ENCODE results near the gene TRIM17.

TRIM17 gene

DNA sequence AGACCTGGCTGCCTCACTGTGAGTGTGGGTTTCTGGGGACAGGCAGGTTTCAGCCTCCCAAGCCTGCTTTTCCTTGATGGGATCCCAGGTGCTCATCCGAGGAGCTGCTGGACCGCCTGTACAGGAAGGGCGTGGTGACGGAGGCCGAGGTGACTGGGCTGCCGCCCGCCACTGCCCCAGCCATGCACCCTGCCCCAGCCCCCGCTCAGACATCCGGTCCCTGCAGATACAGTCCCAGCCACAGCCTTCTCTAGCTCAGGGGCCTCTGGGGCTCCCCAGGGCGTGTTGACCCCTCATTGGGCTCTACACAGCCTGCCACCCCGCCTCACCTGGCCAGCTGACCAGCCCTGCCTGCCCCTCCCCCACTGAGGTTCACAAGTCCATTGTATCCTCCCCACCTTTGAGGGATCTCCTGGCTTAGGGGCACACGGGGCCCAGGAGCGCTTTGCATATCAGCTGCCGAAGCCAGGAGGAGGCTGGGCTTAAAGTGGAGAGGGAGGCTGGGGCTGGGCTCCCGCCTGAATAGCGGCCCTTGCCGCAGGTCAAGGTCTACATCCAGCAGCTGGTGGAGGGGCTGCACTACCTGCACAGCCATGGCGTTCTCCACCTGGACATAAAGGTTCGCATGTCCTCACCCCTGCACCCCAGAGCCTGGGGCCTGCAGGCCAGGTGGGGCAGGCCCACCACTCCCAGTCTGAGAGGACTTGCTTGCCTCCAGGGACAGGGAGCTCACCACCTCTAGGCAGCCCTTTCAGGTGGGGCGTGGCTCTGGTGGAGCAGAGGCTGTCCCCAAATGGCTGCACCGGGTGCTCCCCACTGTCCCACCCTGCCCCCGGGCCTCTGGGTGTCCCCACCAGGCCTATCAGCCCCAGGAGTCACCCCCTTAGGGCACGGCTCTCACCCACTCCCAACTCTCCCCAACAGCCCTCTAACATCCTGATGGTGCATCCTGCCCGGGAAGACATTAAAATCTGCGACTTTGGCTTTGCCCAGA lies 48.6 kb downstream of the TRIM17 start:
- TF ChIP-seq, protein P1, sequence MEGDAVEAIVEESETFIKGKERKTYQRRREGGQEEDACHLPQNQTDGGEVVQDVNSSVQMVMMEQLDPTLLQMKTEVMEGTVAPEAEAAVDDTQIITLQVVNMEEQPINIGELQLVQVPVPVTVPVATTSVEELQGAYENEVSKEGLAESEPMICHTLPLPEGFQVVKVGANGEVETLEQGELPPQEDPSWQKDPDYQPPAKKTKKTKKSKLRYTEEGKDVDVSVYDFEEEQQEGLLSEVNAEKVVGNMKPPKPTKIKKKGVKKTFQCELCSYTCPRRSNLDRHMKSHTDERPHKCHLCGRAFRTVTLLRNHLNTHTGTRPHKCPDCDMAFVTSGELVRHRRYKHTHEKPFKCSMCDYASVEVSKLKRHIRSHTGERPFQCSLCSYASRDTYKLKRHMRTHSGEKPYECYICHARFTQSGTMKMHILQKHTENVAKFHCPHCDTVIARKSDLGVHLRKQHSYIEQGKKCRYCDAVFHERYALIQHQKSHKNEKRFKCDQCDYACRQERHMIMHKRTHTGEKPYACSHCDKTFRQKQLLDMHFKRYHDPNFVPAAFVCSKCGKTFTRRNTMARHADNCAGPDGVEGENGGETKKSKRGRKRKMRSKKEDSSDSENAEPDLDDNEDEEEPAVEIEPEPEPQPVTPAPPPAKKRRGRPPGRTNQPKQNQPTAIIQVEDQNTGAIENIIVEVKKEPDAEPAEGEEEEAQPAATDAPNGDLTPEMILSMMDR (IDR thresholded peaks at IDR 0.05; ENCODE audit: insufficient read depth, missing control alignments): no peak
- DNase-seq (ENCODE audit: insufficient read length, low spot score) (peak; percentile 35), FAIRE-seq (no peak)

DNA sequence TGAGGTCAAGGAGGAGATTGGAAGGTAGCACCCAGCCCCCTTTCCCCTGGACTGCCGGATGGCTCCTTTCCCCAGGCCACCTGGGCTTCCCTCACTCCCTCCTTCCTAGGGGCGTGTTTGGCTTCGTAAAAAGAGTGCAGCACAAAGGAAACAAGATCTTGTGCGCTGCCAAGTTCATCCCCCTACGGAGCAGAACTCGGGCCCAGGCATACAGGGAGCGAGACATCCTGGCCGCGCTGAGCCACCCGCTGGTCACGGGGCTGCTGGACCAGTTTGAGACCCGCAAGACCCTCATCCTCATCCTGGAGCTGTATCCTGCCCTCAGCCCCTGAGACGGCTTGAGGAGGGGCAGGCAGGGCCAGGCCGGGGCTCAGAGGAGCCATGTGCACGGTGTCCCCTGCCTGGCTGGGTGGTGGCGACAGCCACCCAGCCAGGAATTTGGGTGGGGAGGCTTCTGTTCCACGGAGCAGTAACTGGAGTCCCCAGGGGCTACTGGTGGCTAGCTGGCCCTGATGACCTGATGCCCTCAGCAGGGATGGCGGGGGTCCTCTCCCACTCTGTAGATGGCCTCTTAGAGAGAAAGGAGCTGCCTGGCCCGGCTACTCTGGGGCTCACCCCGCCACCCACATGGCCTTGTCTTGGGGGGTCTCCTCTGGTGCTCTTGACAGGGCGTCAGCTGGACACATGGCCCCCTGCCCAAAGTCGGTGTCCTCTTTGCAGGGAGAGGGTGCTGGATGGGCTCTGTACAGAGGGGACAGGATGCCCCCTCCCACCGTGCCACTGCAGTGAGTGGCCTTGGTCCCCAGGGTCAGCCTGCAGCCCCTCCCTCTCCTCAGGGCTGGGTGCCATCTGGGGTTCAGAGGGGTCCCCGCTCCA lies 49.6 kb downstream of the TRIM17 start:
- FAIRE-seq (no peak), DNase-seq (ENCODE audit: insufficient read length, low spot score) (no peak)
- TF ChIP-seq, protein P1 (IDR thresholded peaks at IDR 0.05; ENCODE audit: insufficient read depth, missing control alignments): no peak

DNA sequence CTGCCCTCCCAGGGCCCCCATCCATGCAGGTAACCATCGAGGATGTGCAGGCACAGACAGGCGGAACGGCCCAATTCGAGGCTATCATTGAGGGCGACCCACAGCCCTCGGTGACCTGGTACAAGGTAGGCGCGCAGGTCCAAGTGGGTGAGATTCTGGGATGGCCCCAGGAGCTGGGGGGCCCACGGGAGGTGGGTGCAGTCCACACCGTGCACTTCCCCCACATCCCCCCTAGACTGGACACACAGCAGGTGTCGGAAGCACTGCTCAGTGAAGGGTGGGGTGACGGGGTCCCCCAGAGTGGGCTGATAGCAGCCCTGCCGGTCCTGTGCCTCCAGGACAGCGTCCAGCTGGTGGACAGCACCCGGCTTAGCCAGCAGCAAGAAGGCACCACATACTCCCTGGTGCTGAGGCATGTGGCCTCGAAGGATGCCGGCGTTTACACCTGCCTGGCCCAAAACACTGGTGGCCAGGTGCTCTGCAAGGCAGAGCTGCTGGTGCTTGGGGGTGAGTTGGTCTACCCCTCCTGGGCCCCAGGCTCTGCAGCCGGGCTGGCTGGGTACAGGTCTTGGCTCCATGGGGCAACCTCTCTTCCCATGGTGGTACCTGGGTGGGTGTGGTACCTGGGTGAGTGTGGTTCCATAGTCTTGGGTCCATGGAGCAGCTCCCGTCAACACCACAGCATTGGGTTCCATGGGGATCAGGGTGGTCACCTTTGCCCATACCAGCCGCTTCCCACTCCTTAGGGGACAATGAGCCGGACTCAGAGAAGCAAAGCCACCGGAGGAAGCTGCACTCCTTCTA lies 50.4 kb downstream of the TRIM17 start:
- DNase-seq (ENCODE audit: insufficient read length, low spot score) (no peak), FAIRE-seq (no peak)
- TF ChIP-seq, protein P1 (IDR thresholded peaks at IDR 0.05; ENCODE audit: insufficient read depth, missing control alignments): no peak

DNA sequence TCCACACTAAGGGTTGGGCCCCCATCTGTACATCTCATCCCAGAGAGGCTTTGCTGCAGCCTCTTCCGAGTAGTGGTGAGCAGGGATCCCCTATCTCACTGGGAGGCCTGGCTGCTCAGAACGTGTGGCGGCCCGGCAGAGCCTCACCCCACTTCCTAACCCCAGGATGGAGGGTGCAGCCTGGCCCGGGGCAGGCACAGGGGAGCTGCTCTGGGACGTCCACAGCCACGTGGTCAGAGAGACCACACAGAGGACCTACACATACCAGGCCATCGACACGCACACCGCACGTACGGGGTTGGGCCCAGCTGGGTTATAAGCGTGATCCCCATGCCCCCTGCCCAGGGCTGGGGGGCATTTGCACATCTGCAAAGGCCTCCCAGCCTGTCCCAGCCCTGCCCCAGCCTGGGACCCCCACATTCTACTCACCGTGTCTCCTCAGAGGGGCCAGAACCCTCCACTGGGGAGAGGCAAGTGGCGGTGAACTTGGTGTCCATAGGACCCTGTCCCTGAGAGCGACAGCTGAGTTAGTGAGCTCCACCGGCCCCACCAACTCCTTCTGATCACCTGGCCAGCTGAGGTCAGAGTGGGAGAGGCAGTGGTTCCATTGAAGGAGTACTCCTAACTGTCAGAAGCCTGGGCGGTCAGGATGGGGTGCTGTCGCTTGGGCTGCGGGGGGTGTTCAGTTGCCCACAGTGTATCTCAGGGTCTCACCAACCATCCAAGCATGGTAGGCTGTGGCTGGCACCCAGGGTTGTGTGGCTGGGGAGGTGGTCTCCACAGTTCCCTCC lies 51.2 kb downstream of the TRIM17 start:
- no peak for FAIRE-seq
- TF ChIP-seq, protein P1 (IDR thresholded peaks at IDR 0.05; ENCODE audit: insufficient read depth, missing control alignments): no peak
- no peak for DNase-seq (ENCODE audit: insufficient read length, low spot score)

DNA sequence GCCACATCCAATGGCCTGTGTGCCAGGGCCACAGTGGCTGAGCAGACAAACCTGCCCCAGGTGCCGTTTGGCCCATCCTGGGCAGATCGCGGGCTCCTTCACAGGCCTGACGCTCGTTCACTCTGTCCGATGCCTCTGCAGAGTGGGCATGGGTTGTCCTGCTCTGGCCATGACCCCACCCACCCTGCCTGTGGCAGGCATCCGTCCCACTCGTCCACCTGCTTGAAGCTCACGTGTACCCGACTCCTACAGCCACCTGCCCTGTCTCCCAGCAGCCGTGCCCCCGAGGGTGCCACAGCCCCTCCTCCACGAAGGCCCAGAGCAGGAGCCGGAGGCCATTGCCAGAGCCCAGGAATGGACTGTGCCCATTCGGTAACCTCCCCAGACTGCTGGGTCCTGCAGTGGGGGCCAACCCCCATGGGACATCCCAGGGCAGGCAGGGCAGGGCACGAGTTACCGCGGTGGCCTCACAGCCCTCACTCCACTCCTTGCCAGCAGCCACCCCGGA lies 51.9 kb downstream of the TRIM17 start:
- FAIRE-seq: no peak
- DNase-seq (ENCODE audit: insufficient read length, low spot score): no peak
- TF ChIP-seq, protein P1 (IDR thresholded peaks at IDR 0.05; ENCODE audit: insufficient read depth, missing control alignments): no peak
